ENCODE measurements around the gene DALRD3. TPM values are rescaled to one million over a fixed set of nuclear protein-coding genes. Genes with fewer than 3 reads are reported as not detected.
A peak's percentile ranks its signal among the peaks of the same experiment; 100 is the strongest.

DALRD3 gene
- total RNA-seq, 2 experiments from 2014 or later = 27.9 to 29.9 TPM

- peak overlapping the region; percentile 85 for H3K4me3 Mint-ChIP-seq
- POLR2A ChIA-PET = interaction anchor here (0.7 to 5.9 kb wide), 9 partner anchors 15 to 420 kb away, joined by 3 to 129 read pairs (median 7); partner anchors contain the start of genes ARIH2, DALRD3, IMPDH2 and NDUFAF3
- peaks cover 6% of the 10 kb centered on the region for H3K36me3 Mint-ChIP-seq
- DNase-seq (no peak), ATAC-seq (ENCODE audit: low read depth) (no peak)
- peak overlapping the region; percentile 7 for H3K27ac Mint-ChIP-seq
- peaks cover 40% of the 10 kb centered on the region for H3K4me1 Mint-ChIP-seq
- no peaks in the 10 kb centered on the region for H3K27me3 Mint-ChIP-seq
- no peaks in the 10 kb centered on the region for H3K9me3 Mint-ChIP-seq
Measured at GRCh38 chr3:48991851-48992545, 26.4 kb downstream of the DALRD3 start.

GRCh38 chr3:48990636-48991469 lies 27.5 kb downstream of the DALRD3 start:
- Mint-ChIP-seq H3K36me3 (peaks cover 6% of the 10 kb centered on the region), H3K27me3 (no peaks in the 10 kb centered on the region), H3K9me3 (no peaks in the 10 kb centered on the region), H3K27ac (peak overlapping the region; percentile 91), H3K4me3 (peak overlapping the region; percentile 85), H3K4me1 (peaks cover 40% of the 10 kb centered on the region)
- peak; percentile 8 for ATAC-seq (ENCODE audit: low read depth)
- DNase-seq = no peak
- POLR2A ChIA-PET = interaction anchor here (1.4 to 5.9 kb wide), 8 partner anchors 10 to 130 kb away, joined by 4 to 129 read pairs (median 10); partner anchors contain the start of genes ARIH2, DALRD3, IMPDH2 and NDUFAF3

- POLR2A ChIA-PET = interaction anchor here (0.8 to 5.9 kb wide), 10 partner anchors 11 to 350 kb away, joined by 3 to 129 read pairs (median 8); partner anchors contain the start of genes ARIH2, DALRD3, IMPDH2 and NDUFAF3
- DNase-seq (peak; percentile 84), ATAC-seq (ENCODE audit: low read depth) (peak; percentile 81)
- Mint-ChIP-seq H3K27me3 (no peaks in the 10 kb centered on the region), H3K36me3 (peaks cover 4% of the 10 kb centered on the region), H3K4me3 (peak within 1 kb of the TSS; percentile 88), H3K27ac (peak within 1 kb of the TSS; percentile 91), H3K4me1 (peaks cover 38% of the 10 kb centered on the region), H3K9me3 (no peaks in the 10 kb centered on the region)
Measured at GRCh38 chr3:48989796-48990635, 28.4 kb downstream of the DALRD3 start, which contains the start of gene P4HTM. P4HTM (plus strand) TSS chr3:48990241; CDS start chr3:48990257, 16 bp downstream.

GRCh38 chr3:48989126-48989795 lies 29.1 kb downstream of the DALRD3 start:
- H3K27ac Mint-ChIP-seq = peak overlapping the region; percentile 91
- no peaks in the 10 kb centered on the region for H3K9me3 Mint-ChIP-seq
- peaks cover 5% of the 10 kb centered on the region for H3K36me3 Mint-ChIP-seq
- H3K27me3 Mint-ChIP-seq = no peaks in the 10 kb centered on the region
- DNase-seq = no peak
- peak overlapping the region; percentile 88 for H3K4me3 Mint-ChIP-seq
- peaks cover 37% of the 10 kb centered on the region for H3K4me1 Mint-ChIP-seq
- no peak for ATAC-seq (ENCODE audit: low read depth)
- POLR2A ChIA-PET = interaction anchor here (0.5 to 5.9 kb wide), 12 partner anchors 12 to 351 kb away, joined by 3 to 129 read pairs (median 8); partner anchors contain the start of genes ARIH2, DALRD3, IMPDH2 and NDUFAF3

- peaks cover 4% of the 10 kb centered on the region for H3K36me3 Mint-ChIP-seq
- H3K9me3 Mint-ChIP-seq = no peaks in the 10 kb centered on the region
- no peak overlapping the region for H3K4me3 Mint-ChIP-seq
- ATAC-seq (ENCODE audit: low read depth) (no peak), DNase-seq (no peak)
- POLR2A ChIA-PET = interaction anchor here (0.5 to 2.7 kb wide), 3 partner anchors 10 to 43 kb away, joined by 4 to 9 read pairs (median 8); partner anchors contain the start of genes IMPDH2 and WDR6
- peak overlapping the region; percentile 10 for H3K27ac Mint-ChIP-seq
- H3K4me1 Mint-ChIP-seq = peaks cover 20% of the 10 kb centered on the region
- no peaks in the 10 kb centered on the region for H3K27me3 Mint-ChIP-seq
Measured at GRCh38 chr3:48985831-48986376, 32.5 kb downstream of the DALRD3 start.

- Mint-ChIP-seq H3K9me3 (no peaks in the 10 kb centered on the region), H3K4me3 (no peak overlapping the region), H3K36me3 (peaks cover 10% of the 10 kb centered on the region), H3K27ac (no peak overlapping the region), H3K4me1 (peaks cover 20% of the 10 kb centered on the region), H3K27me3 (no peaks in the 10 kb centered on the region)
- no peak for ATAC-seq (ENCODE audit: low read depth)
- DNase-seq = no peak
- POLR2A ChIA-PET = interaction anchor here (1.2 to 2.7 kb wide), 2 partner anchors 23 to 38 kb away, joined by 3 to 8 read pairs; partner anchors contain the start of genes NDUFAF3 and WDR6
Measured at GRCh38 chr3:48984663-48985062, 33.7 kb downstream of the DALRD3 start.

- Mint-ChIP-seq H3K36me3 (peaks cover 16% of the 10 kb centered on the region), H3K27ac (no peak overlapping the region)
Measured at GRCh38 chr3:48983096-48983495, 35.3 kb downstream of the DALRD3 start.

GRCh38 chr3:48982686-48983085 lies 35.7 kb downstream of the DALRD3 start:
- DNase-seq = no peak
- Mint-ChIP-seq H3K27ac (no peak overlapping the region), H3K4me1 (peaks cover 9% of the 10 kb centered on the region), H3K36me3 (peaks cover 18% of the 10 kb centered on the region), H3K9me3 (no peaks in the 10 kb centered on the region), H3K4me3 (no peak overlapping the region), H3K27me3 (no peaks in the 10 kb centered on the region)
- no peak for ATAC-seq (ENCODE audit: low read depth)
- POLR2A ChIA-PET = interaction anchor here (0.9 kb wide), 1 partner anchor 47 kb away, joined by 3 read pairs; the partner anchor contains the start of gene IMPDH2

More at GRCh38 chr3:48983096-48983495, 35.3 kb downstream of the DALRD3 start:
- ATAC-seq (ENCODE audit: low read depth) (no peak), DNase-seq (no peak)
- no peaks in the 10 kb centered on the region for H3K27me3 Mint-ChIP-seq
- H3K4me1 Mint-ChIP-seq = peaks cover 12% of the 10 kb centered on the region
- POLR2A ChIA-PET = no interaction called here
- no peaks in the 10 kb centered on the region for H3K9me3 Mint-ChIP-seq
- H3K4me3 Mint-ChIP-seq = no peak overlapping the region

GRCh38 chr3:48982016-48982415 lies 36.4 kb downstream of the DALRD3 start:
- no peak for DNase-seq
- Mint-ChIP-seq H3K4me3 (no peak overlapping the region), H3K36me3 (peaks cover 18% of the 10 kb centered on the region), H3K9me3 (no peaks in the 10 kb centered on the region), H3K27ac (no peak overlapping the region), H3K27me3 (no peaks in the 10 kb centered on the region), H3K4me1 (peaks cover 7% of the 10 kb centered on the region)
- ATAC-seq (ENCODE audit: low read depth) = no peak
- POLR2A ChIA-PET = interaction anchor here (0.9 kb wide), 1 partner anchor 47 kb away, joined by 3 read pairs; the partner anchor contains the start of gene IMPDH2

- Mint-ChIP-seq H3K27ac (no peak overlapping the region), H3K4me1 (peaks cover 5% of the 10 kb centered on the region), H3K9me3 (no peaks in the 10 kb centered on the region), H3K27me3 (no peaks in the 10 kb centered on the region), H3K36me3 (peaks cover 18% of the 10 kb centered on the region), H3K4me3 (no peak overlapping the region)
- DNase-seq = no peak
- ATAC-seq (ENCODE audit: low read depth) = no peak
- POLR2A ChIA-PET = interaction anchor here (0.7 kb wide), 2 partner anchors 14 to 288 kb away, joined by 5 read pairs; no protein-coding TSS in a partner anchor
Measured at GRCh38 chr3:48980295-48980694, 38.1 kb downstream of the DALRD3 start.

- H3K4me3 Mint-ChIP-seq = no peak overlapping the region
- DNase-seq (no peak), ATAC-seq (ENCODE audit: low read depth) (no peak)
- no peaks in the 10 kb centered on the region for H3K9me3 Mint-ChIP-seq
- POLR2A ChIA-PET = no interaction called here
- H3K36me3 Mint-ChIP-seq = peaks cover 19% of the 10 kb centered on the region
- H3K27ac Mint-ChIP-seq = no peak overlapping the region
- peaks cover 8% of the 10 kb centered on the region for H3K4me1 Mint-ChIP-seq
- no peaks in the 10 kb centered on the region for H3K27me3 Mint-ChIP-seq
Measured at GRCh38 chr3:48979451-48979850, 38.9 kb downstream of the DALRD3 start.

Measured in activated naive CD8-positive, alpha-beta T cell treated with anti-CD3 and anti-CD28 coated beads, Interleukin-2, amount 10 ng/mL, durations not matched to agents 7 days and 5 days (primary cell).